Measurements from ENCODE around the gene SIL1.

DNA sequence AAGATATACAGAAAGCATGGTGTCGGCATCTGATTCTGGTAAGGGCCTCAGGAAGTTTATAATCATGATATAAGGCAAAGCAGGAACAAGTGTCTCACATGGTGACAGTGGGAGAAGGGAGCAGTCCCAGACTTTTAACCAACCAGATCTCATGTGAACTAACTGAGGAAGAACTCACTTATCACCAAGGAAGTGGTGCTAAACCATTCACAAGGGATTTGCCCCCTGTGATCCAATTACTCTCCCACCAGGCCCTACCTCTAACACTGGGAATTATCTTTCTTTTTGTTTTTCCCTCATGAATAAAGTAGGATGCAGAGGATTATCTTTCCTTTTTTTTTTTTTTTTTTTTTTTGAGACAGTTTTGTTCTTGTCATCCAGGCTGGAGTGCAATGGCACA is 199.6 kb downstream of the SIL1 start:
- TF ChIP-seq, protein P1, sequence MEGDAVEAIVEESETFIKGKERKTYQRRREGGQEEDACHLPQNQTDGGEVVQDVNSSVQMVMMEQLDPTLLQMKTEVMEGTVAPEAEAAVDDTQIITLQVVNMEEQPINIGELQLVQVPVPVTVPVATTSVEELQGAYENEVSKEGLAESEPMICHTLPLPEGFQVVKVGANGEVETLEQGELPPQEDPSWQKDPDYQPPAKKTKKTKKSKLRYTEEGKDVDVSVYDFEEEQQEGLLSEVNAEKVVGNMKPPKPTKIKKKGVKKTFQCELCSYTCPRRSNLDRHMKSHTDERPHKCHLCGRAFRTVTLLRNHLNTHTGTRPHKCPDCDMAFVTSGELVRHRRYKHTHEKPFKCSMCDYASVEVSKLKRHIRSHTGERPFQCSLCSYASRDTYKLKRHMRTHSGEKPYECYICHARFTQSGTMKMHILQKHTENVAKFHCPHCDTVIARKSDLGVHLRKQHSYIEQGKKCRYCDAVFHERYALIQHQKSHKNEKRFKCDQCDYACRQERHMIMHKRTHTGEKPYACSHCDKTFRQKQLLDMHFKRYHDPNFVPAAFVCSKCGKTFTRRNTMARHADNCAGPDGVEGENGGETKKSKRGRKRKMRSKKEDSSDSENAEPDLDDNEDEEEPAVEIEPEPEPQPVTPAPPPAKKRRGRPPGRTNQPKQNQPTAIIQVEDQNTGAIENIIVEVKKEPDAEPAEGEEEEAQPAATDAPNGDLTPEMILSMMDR (IDR thresholded peaks at IDR 0.05 in 2 of 3, conservative IDR thresholded peaks at IDR 0.05 in 1 of 3; ENCODE audit: insufficient read depth in 2 of 3, low read depth in 1 of 3, low read length in 3 of 3), result no peak
- TF ChIP-seq CBX5 (IDR thresholded peaks at IDR 0.05; ENCODE audit: borderline replicate concordance, low read depth), result no peak
- TF ChIP-seq GABPA (tag; conservative IDR thresholded peaks at IDR 0.05; ENCODE audit: low read depth), result no peak
- no peak for TF ChIP-seq POLR2AphosphoS2 (IDR thresholded peaks at IDR 0.05; ENCODE audit: low read length)
